GM12874 (cell line): ENCODE data around the gene PDE7B.

Experiments used
- CTCF ChIP-seq: IDR thresholded peaks from 2 replicates; pipeline ENCODE4 v1.5.1; 2011; ENCODE audit warnings: low read depth, mild to moderate bottlenecking, control low read depth, low read length, moderate library complexity; ENCODE audit not compliant: insufficient read depth

Gene PDE7B

GRCh38 chr6:136113736-136114173, 262.3 kb downstream of the PDE7B start:
- no peak for TF ChIP-seq CTCF

GRCh38 chr6:136114661-136115060, 263.2 kb downstream of the PDE7B start:
- no peak for TF ChIP-seq CTCF

GRCh38 chr6:136115941-136116340, 264.4 kb downstream of the PDE7B start:
- no peak for TF ChIP-seq CTCF

- TF ChIP-seq CTCF: no peak
Measured at GRCh38 chr6:136117081-136117480, 265.6 kb downstream of the PDE7B start.

GRCh38 chr6:136118787-136119186, 267.3 kb downstream of the PDE7B start:
- TF ChIP-seq CTCF: no peak

- no peak for TF ChIP-seq CTCF
Measured at GRCh38 chr6:136123468-136123867, 272.0 kb downstream of the PDE7B start.

- TF ChIP-seq CTCF: no peak
Measured at GRCh38 chr6:136125585-136125984, 274.1 kb downstream of the PDE7B start.

GRCh38 chr6:136127873-136128272, 276.4 kb downstream of the PDE7B start:
- TF ChIP-seq CTCF: no peak
